Lung (tissue), 12 donors: ENCODE results near the gene C1orf216. TPM values are rescaled to one million over a fixed set of nuclear protein-coding genes. Genes with fewer than 3 reads are reported as not detected.

Experiments used
- ATAC-seq: fragments of 200-7000 bp; cut with Tn5 transposase; one replicate; pipeline ENCODE4 v1.9.1; 2020; ENCODE audit warnings: moderate number of reproducible peaks; ENCODE audit not compliant: insufficient read depth, low FRiP score
- DNase-seq, 3 donors: peaks; one replicate each; pipeline ENCODE4 v3.0.0-alpha.2; 2013 to 2017
- H3K27ac ChIP-seq, 2 donors: one replicate each; pipeline ENCODE4 v1.5.1; 2013; ENCODE audit warnings: mild to moderate bottlenecking in 2 of 2, moderate library complexity in 2 of 2, control low read depth in 1 of 2, inconsistent platforms in 1 of 2, low read depth in 1 of 2, low read length in 1 of 2
- H3K27me3 ChIP-seq, 3 donors: one replicate each; pipeline ENCODE4 v1.5.1; 2013; ENCODE audit warnings: low read length in 2 of 3; ENCODE audit not compliant: control insufficient read depth in 3 of 3, insufficient read depth in 3 of 3
- H3K36me3 ChIP-seq, 4 donors: one replicate each; pipeline ENCODE4 v1.5.1; 2013; ENCODE audit warnings: low read length in 4 of 4, mild to moderate bottlenecking in 1 of 4, moderate library complexity in 1 of 4; ENCODE audit not compliant: control insufficient read depth in 4 of 4, insufficient read depth in 4 of 4
- H3K4me1 ChIP-seq, 5 donors: one replicate each; pipeline ENCODE4 v1.5.1; 2013; ENCODE audit warnings: low read length in 5 of 5, mild to moderate bottlenecking in 2 of 5, moderate library complexity in 1 of 5; ENCODE audit not compliant: control insufficient read depth in 5 of 5, insufficient read depth in 5 of 5
- H3K4me3 ChIP-seq: one replicate; pipeline ENCODE4 v1.5.1; 2013; ENCODE audit warnings: mild to moderate bottlenecking, control low read depth, moderate library complexity
- H3K9ac ChIP-seq, 2 donors: one replicate each; pipeline ENCODE4 v1.5.1; 2013; ENCODE audit warnings: low read length in 2 of 2, control low read depth in 1 of 2; ENCODE audit not compliant: insufficient read depth in 1 of 2
- H3K9me3 ChIP-seq, 4 donors: one replicate each; pipeline ENCODE4 v1.5.1; 2013; ENCODE audit warnings: low read length in 3 of 4, mild to moderate bottlenecking in 1 of 4, moderate library complexity in 1 of 4; ENCODE audit not compliant: control insufficient read depth in 4 of 4, insufficient read depth in 3 of 4
- CTCF ChIP-seq: IDR thresholded peaks from 2 replicates; pipeline ENCODE4 v1.5.1; 2012; ENCODE audit warnings: mild to moderate bottlenecking; ENCODE audit errors: control extremely low read depth, extremely low read depth
- WGBS, 2 donors: extraction: QIAGEN DNeasy Blood & Tissue Kit; methylation state at CpG; one replicate each; pipeline ENCODE4 v1.1.7; 2013; 5-methylcytosine and 5-hydroxymethylcytosine counted together
- polyA plus RNA-seq, 2 donors: library from polyadenylated mRNA; stranded (reverse); fragments of 200-250 nt; gene quantifications; one replicate each; pipeline ENCODE4 v1.2.1, GENCODE V29; 2013
- total RNA-seq, 2 donors: library from RNA; depleted of rRNA in 1 of 2; stranded (reverse); fragments of >200 nt in 1 of 2; gene quantifications; one replicate each; pipeline ENCODE4 v1.2.1, GENCODE V29; 2014 to 2021
- donor health status: control.
- donor health status: control.
- donor health status: Bipolar disorder and iron deficiency.
- donor health status: healthy.
- donor health status: DM: yes; HTN: yes; CAD: no.

Gene C1orf216
- total and polyA plus RNA-seq, 4 donors = 5.1 to 11.2 (median 8.3) TPM

- Histone ChIP-seq H3K4me1 (peaks cover 0 to 5% (median 0%) of the 10 kb centered on the region in 5 donors), H3K9ac (no peak overlapping the region), H3K9me3 (no peaks in the 10 kb centered on the region), H3K4me3 (no peak overlapping the region), H3K27me3 (no peaks in the 10 kb centered on the region), H3K27ac (no peak overlapping the region), H3K36me3 (no peaks in the 10 kb centered on the region)
- ATAC-seq (peak; percentile 85), DNase-seq (peak; percentile 53 to 72 (median 69))
- WGBS, 2 donors = 51 to 54% methylated on average over 11 of the region's 11 CpGs
- TF ChIP-seq CTCF = peak; percentile 80
Measured at GRCh38 chr1:35726450-35727433, 8.1 kb upstream of the C1orf216 start.

- Histone ChIP-seq H3K9ac (no peak overlapping the region), H3K27ac (no peak overlapping the region), H3K4me3 (no peak overlapping the region), H3K9me3 (no peaks in the 10 kb centered on the region), H3K27me3 (no peaks in the 10 kb centered on the region), H3K36me3 (no peaks in the 10 kb centered on the region), H3K4me1 (peaks cover 0 to 5% (median 0%) of the 10 kb centered on the region in 5 donors)
- no peak for TF ChIP-seq CTCF
- 69 to 74% methylated on average over 10 of the region's 10 CpGs for WGBS, 2 donors
- DNase-seq (peak; percentile 25 to 45 (median 33)), ATAC-seq (no peak)
Measured at GRCh38 chr1:35725596-35725995, 6.9 kb upstream of the C1orf216 start.

- Histone ChIP-seq H3K9me3 (no peaks in the 10 kb centered on the region), H3K4me1 (peaks cover 0 to 24% (median 11%) of the 10 kb centered on the region in 5 donors), H3K27ac (peak overlapping the region; percentile 80 to 83), H3K9ac (peak overlapping the region; percentile 25 to 79), H3K36me3 (peaks cover 0 to 17% (median 8%) of the 10 kb centered on the region in 4 donors), H3K27me3 (no peaks in the 10 kb centered on the region), H3K4me3 (peak overlapping the region; percentile 90)
- no peak for ATAC-seq
- DNase-seq = peak; percentile 68 to 81 (median 75)
- WGBS, 2 donors = 7% methylated on average over 10 of the region's 10 CpGs
- TF ChIP-seq CTCF = no peak
Measured at GRCh38 chr1:35717911-35718476, 690 bp downstream of the C1orf216 start.
